GM10266 (cell line): Measurements from ENCODE around the gene WDR54.
"Not testable (repeated sequence)": the region's sequence is repeated elsewhere in the genome, so short reads cannot be mapped to it uniquely, and the experiment has no call there.

ENCODE experiments used
- DNase-seq: peaks from one replicate; pipeline ENCODE4 v3.0.0; 2012; ENCODE audit errors: extremely low spot score
- CTCF ChIP-seq: IDR thresholded peaks from 2 replicates; pipeline ENCODE4 v1.5.1; 2012; ENCODE audit warnings: mild to moderate bottlenecking, low read depth; ENCODE audit not compliant: control insufficient read depth, insufficient read depth; ENCODE audit errors: missing control alignments

WDR54 gene

GRCh38 chr2:74439803-74440377 lies 18.4 kb downstream of the WDR54 start:
- DNase-seq: no peak
- no peak for TF ChIP-seq CTCF

- TF ChIP-seq CTCF: peak; percentile 25
- peak; percentile 97 for DNase-seq
Measured at GRCh38 chr2:74440378-74441169, 19.0 kb downstream of the WDR54 start.

GRCh38 chr2:74441170-74441689 lies 19.7 kb downstream of the WDR54 start:
- DNase-seq: no peak
- TF ChIP-seq CTCF: no peak

- no peak for TF ChIP-seq CTCF
- peak; percentile 65 for DNase-seq
Measured at GRCh38 chr2:74441690-74442482, 20.4 kb downstream of the WDR54 start, which contains the start of gene RTKN. RTKN (minus strand) TSS chr2:74441937; CDS start chr2:74441816, 121 bp downstream.

GRCh38 chr2:74442483-74443297 lies 21.2 kb downstream of the WDR54 start:
- DNase-seq: not testable (repeated sequence)

- DNase-seq: no peak
- no peak for TF ChIP-seq CTCF
Measured at GRCh38 chr2:74444498-74445318, 23.2 kb downstream of the WDR54 start.
